GM21526 (cell line): ENCODE data around the gene NCOR2.

Source experiments
- ATAC-seq: cut with Tn5 transposase; IDR thresholded peaks from one replicate; pipeline ENCODE4 v1.9.1; 2021; ENCODE audit warnings: moderate library complexity; ENCODE audit not compliant: unreplicated experiment, low FRiP score

NCOR2 gene

DNA sequence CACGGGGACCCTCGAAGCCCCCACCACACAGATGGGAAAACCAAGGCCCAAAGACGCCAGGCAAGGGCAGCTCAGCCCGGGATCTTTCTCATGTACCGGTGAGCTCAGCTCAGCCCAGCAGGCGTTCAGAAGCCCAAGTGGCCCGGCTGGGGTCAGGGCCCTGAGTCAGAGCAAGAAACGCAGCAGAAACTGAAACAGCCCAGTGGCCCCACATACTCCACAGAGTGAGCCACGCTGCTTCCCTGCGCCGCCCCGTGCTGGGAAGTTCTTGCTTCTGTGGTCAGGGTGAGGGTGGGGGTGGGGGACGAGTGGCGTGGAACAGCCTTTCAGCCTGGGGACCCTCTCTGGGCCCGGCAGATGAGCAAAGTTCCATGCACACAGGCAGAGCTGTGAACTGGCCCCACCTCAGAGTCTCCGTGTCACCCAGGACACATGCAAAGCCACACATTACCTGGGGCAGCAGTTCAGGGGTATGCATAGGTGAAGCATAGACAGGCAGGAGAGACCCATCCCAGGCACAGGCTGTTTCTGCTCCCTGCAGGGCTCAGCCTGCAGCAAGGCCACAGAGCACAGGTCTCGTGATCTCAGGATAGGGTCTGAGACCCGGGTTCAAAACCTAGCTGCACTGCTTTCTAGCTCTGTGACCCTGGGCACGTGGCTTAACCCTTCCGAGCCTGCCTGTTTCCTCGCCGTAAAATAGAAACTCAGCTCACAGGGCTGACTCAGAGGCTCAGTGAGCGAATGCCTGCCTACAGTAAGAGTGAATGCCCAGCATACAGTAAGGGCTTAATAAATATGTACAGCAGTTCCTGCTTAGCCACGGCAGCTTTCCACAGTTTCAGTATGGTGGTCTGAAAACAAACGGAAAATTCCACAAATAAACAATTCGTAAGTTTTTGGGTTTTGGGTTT, 21.6 kb downstream of the NCOR2 start:
- peak; percentile 83 for ATAC-seq

- ATAC-seq: no peak
These were observed 22.4 kb downstream of the NCOR2 start for GRCh38 chr12:124544983-124545382.

DNA sequence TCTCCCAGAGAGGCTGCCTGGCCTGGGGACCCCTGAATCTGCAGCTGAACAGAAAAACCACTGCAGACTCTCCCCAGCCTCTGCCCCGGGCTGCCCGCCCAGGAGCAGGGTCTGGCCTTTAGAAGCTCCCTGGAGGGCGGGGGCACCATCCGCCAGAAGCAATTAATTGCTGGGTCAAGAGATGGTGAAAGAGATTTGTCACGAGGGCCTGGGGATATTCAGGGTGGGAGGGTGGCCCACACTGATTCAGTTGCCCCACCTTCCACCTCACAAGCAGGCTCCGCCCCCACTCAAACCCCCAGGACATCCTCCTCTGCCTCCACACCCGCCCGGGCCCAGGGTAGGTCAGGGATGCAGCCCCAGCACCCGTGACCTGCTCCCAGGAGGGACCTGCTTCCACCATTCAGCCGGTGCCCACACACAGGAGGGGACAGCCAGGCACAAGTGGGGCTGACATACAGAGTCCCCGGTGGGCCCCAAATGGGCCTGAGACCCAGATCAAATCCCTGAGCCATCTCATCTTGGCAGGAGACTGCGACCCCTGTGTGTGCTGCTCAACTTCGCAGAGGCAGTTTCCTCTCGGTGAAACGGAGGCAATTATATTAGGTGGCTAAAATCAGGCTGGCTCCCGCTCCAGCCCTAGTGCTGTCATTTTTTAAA, 23.0 kb downstream of the NCOR2 start:
- ATAC-seq: no peak

DNA sequence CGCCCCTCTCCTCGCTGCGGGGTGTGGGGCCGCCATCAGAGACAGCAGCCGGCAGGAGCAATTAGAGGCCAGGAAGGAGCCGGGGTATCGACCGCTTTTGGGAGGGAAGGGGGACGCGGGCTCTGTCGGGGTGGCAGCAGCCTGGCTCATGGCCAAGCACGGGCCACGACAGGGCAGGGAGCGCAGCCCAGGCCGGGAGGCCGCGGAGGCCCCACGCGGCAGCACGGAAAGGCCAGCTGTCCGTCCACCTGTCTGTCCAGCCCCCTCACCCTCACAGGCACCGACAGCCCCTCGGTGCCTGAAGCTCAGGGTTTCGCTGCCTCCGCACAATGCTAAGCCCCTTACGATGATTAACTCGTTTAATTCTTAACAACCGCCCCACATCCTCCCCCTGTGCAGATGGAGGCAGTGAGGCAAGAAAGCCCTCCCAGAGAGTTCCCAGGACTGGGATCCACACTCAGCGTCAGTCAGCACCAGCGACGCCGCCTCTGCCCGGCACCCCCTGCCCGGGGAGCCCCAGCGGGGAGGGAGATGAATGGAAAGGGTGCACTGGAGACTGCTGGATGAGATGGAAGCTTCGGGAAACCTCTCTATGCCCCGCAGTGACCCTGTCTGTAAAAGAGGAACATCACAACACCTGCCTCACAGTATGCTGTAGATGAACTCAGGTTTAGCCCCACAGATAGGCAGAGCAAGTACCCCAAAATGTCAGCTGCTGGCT, 23.7 kb downstream of the NCOR2 start:
- no peak for ATAC-seq

DNA sequence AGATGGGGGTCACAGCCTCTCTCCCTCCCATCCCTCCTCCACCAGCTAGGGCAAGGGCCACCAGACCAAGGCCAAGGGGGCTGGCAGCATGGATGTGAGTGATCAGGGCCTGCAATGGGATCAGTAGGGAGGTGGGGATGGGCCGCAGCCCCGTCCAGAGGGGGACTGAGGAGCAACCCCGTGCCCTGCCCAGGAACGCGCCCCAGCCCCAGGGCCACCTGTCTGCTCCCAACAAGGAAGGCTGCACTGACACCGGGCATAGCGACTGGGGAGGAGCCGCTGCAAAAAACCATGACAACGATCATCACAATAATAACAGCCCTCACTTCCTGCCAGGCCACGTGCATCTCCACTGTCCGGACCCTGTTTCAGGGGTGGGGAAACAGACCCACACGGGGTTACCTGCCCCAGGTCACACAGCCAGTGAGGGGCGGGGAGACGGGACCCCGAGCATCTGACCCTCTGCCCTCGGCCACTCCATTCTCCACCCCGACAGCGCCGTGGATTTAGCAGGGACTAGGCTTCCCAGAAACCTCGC, 24.3 kb downstream of the NCOR2 start:
- ATAC-seq: no peak

DNA sequence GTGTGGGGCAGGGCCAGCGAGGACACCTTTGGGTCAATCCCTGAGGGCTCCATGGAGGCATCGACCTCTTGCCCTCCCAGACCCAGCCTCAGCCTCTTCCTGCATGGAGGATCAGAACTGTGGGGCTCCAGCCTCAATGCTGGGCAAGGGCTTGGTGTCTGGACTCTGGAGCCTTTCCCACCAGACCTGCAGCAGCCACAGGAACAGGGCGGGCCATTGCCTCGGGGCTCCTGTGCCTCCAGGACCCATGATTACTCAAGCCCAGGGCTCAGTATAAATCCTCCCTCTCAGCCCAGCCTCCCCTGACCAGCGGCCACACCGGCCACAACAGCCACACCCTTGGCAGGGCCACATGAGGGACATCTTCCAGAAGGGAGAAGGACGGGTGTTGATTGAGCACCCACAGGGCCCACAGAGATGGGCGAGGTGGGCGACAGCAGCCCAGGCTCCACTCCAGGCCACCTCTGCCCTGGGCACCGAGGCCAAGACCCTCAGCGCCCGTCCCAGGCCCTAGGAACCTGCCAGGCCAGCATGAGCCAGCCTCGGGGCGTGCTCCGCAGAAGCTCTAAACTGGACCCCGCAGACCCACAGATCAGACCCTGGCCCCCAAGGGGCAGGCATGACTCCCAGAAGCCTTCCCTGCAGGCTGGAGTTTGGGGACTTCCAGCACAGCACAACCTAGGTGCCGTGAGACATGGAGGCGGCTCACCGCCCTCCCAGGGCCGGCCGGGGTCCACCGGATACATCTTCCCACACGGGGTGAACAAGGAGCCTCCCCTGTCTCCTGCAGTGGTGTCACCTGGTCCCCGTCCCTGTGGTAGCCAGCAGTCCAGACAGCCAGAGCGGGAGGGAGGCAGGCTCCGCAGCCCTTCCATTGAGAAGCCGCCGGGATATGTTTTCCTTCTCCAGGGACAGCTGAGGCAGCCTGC, 25.1 kb downstream of the NCOR2 start:
- ATAC-seq: no peak

DNA sequence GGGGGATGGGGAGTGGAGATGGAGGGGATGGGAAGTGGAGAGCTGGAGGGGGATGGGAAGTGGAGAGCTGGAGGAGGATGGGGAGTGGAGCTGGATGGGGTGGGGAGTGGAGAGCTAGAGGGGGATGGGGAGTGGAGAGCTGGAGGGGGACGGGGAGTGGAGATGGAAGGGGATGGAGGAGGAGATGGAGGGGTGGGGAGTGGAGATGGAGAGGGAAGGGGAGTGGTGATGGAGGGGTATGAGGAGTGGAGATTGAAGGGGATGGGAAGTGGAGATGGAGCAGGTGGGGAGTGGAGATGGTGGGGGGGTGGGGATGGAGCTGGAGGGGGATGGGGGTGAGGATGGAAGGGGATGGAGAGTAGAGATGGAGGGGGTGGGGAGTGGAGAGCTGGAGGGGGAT, 26.1 kb downstream of the NCOR2 start:
- no peak for ATAC-seq

- no peak for ATAC-seq
These were observed 28.0 kb downstream of the NCOR2 start for GRCh38 chr12:124539084-124540041.

DNA sequence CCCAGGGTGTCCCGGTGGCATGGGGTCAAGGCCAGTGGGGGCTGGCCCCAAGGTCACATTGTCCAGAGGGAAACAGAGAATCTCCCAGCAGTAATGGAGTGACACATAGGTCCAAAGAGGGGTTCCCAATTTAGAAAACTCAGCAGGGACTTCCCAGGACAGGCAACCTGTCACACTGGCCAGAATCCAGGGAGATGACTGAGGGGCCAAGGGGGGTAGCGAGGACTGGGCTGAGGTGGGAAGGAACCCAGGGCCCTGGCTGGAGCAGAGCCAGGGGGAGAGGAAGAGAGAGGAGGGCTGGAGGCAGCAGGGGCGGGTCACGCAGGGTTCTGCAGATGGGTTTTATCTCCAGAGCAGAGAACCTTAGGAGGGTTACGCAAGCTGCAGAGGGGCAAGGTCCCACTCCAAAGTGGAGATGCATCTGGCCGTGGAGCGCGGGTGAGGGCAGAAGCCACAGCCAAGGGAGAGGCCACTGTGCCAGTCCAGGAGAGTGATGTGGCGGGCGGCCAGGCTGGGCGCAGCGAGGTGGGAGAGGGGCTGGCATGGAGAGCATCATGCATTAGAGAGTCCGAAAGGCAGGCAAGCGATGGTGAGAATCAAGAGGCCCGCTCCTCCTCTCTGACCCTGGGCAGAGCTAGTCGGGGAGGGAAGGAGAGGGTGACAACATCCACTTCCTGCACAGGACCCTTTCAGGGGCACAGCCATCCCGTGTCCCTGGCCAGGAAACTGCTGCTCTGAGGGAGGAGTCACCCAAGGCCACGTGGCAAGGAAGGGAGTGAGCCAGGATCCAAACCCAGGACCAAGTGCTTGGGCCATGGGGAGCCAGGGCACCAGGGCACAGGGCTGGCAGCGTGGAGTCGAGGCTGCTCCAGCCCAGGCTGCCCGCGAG, 29.0 kb downstream of the NCOR2 start:
- ATAC-seq: no peak

DNA sequence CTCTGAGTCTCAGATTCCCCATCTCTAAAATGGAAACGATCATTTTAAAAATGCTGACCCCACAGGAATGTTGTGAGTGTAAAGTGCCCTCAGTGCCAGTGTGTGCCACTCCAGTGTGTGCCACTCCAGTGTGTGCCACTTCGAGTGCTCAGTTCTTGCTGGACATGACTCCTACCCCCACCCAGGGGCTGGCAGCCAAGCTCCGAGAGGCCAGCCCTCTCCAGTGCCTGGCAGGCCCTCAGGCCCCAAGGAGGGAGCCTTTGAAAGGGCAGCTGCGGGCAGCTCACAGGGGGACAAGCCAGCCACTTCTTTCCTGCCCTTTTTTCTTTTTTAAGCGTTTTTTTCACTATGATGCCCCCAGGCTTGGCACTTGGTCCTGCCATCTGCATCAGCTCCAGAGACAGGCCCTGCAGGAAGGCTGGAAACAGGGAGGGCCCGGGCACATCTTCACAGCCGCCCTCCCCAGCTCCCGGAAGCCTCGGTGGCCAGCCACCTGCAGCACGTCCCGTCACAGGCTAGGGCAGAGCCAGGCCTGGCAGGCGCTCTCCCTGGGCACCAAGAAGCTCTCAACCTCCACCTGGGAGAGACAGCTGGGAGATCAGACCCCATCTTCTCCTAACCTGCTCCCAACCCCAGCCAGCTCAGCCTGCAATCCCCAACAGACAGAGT, 29.8 kb downstream of the NCOR2 start:
- ATAC-seq: no peak

DNA sequence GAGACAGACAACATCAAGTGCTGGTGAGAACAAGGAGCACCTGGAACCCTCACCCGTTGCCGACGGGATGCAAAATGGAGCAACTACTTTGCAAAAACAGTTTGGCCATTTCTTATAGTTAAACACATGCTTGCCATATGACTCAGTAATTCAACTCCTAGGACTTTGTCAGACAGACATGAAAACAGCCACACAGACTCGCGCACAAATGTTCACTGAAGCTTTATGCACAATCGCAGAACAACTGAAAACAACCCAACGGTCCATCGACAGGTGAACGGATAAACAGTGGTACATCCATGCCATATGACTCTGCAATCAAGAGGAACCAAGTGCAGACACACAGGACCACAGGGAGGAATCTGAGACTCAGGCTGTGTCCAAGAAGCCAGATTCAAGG, 30.8 kb downstream of the NCOR2 start:
- no peak for ATAC-seq

DNA sequence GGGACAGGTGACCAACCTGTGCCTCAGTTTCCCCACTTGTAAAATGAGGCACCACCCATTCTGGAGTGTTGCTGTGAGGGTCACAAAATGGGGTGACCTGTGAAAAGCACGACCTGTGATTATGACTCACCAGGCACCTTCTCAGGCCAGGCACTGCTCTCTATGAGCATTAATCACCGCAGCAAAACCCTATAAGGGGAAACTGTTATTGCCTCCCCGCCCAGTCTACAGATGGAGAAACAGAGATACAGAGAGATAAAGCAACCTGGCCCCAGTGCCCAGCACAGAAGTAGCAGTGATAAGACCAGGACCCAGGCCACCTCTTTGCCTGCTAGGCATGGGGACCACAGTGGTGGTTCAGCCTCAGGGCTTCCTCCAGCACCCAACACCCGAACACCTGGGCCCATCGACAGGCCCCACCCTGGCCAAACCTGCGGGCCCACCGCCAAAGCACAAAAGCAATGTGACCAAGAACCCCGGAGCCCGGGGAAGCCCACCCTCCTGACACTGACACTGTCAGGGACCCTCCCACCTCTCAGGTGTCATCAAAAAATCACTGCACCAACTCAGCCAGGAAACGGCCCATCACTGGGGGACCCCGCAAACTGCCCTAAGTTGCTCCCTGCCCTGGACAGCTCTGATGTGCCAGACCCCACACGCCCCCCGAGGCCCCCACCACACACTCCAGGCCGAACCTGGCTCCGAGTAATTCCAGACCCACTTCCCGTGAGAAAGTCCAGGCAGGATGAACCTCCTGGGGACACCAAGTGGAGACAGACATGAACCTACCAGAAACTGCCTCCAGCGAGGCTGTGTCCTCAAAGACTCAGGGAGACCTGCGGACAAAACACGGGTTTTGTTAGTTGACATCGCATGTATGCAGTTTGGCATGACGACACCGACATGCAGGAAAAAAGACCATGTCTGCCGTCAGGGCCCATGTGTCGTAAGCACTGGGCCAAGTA, 32.4 kb downstream of the NCOR2 start:
- no peak for ATAC-seq

- no peak for ATAC-seq
These were observed 34.0 kb downstream of the NCOR2 start for GRCh38 chr12:124533456-124533855.

DNA sequence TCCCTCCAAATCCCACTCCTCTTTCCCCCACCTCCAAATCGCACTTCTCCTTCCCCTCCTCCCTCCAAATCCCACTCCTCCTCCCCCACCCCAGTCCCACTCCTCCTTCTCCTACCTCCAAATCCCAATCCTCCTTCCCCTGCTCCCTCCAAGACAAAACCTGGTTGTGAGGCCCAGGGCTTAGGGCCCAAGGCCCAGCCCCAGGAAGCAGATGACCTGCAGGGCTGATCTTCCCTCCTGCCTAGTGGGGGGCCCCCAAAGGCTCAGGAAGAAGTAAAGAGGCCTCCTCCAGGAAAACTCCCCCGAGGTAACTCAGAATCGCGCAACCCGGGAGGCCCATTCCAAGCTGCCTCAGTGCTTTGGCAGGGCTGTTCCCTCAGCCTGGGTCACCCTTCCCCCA, 34.4 kb downstream of the NCOR2 start:
- ATAC-seq: no peak

DNA sequence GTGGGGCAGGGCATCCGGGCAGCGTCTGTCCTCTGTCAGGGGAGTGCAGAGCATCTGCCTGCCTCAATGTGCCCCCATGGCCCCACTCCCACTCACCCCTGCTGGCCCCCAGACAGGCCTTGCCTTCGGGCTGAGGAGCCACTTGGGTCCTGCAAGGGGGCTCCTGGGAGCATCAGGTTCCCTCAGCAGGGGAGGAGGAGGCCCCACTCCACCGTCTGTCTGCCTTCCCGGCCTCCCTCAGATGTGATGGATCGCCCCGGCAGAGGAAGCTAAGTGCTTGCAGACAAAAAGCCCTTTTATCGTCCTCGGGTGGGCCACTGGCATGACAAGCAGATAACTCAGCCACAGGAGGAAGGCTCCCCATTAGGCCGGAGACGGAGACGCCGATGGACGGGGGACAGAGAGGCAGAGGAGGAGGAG, 35.1 kb downstream of the NCOR2 start:
- ATAC-seq: no peak

DNA sequence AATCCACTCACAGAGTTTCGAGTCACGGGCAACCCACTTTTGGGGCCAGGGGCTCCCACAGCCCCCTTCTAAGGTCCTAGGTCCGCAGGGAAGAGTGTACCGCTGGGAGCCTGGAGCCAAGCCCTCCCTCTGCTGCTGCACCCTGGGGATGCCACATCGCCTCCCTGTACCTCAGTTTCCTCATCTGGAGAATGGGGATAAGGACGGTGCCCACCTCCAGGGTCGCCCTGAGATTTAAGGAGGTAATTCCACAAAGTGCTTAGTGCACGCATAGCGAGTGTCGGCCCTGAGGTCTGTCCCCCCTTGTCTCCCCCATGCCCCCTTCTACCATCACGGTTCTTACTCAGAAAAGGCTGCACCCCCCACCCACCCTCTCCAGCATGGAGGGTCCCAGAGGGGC, 35.5 kb downstream of the NCOR2 start:
- ATAC-seq: no peak
